ENCODE measurements around the gene CAPG. TPM values are rescaled to one million over a fixed set of nuclear protein-coding genes. Genes with fewer than 3 reads are reported as not detected.

CAPG gene
- 24.3 and 32.6 TPM in 2 replicates for total RNA-seq
- long read RNA-seq, transcript CAPG-204 (10 exons, 1,151 nt) = major isoform, 20 of 23 reads
- long read RNA-seq, partial matches to known transcripts = 2 of 23 reads
- long read RNA-seq, other reads (novel, unspliced or antisense) = 1 of 23 reads

- Mint-ChIP-seq H3K27ac (ENCODE audit: unreplicated experiment) (no peak within 1 kb of the TSS), H3K36me3 (ENCODE audit: low read depth) (no peaks in the 10 kb centered on the region), H3K4me1 (peaks cover 10% of the 10 kb centered on the region), H3K4me3 (no peak within 1 kb of the TSS), H3K27me3 (ENCODE audit: low read depth) (peaks cover 12% of the 10 kb centered on the region), H3K9me3 (no peaks in the 10 kb centered on the region)
- DNase-seq (ENCODE audit: low read depth, low spot score) = no peak
- TF ChIP-seq, protein P1, sequence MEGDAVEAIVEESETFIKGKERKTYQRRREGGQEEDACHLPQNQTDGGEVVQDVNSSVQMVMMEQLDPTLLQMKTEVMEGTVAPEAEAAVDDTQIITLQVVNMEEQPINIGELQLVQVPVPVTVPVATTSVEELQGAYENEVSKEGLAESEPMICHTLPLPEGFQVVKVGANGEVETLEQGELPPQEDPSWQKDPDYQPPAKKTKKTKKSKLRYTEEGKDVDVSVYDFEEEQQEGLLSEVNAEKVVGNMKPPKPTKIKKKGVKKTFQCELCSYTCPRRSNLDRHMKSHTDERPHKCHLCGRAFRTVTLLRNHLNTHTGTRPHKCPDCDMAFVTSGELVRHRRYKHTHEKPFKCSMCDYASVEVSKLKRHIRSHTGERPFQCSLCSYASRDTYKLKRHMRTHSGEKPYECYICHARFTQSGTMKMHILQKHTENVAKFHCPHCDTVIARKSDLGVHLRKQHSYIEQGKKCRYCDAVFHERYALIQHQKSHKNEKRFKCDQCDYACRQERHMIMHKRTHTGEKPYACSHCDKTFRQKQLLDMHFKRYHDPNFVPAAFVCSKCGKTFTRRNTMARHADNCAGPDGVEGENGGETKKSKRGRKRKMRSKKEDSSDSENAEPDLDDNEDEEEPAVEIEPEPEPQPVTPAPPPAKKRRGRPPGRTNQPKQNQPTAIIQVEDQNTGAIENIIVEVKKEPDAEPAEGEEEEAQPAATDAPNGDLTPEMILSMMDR (conservative IDR thresholded peaks at IDR 0.05) = no peak
These were observed at the start of gene CAPG for GRCh38 chr2:85409845-85410583. CAPG (minus strand) TSS chr2:85410366; CDS start chr2:85402145, 8,221 bp downstream.

DNA sequence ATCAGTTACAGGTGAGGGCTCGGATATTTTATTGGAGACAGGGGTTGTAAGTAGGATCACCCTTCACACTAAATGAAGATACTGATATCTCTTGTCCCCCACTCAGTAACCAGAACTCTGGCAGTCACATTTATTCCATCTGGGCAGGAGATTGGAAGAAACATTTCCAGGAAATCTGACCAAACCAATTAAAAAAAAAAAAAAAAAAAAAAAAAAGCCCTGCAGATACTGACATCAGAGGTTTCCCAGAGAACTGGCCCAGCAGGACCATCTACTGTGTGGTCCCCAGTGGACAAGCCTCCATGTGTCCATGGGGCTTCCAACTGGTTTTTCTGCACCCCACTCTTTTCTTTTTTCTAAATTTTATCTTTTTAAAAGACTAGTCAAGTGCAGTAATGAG, 49.6 kb upstream of the CAPG start:
- Mint-ChIP-seq H3K9me3 (peaks cover 3% of the 10 kb centered on the region), H3K4me3 (no peak overlapping the region), H3K27ac (ENCODE audit: unreplicated experiment) (no peak overlapping the region), H3K36me3 (ENCODE audit: low read depth) (no peaks in the 10 kb centered on the region), H3K27me3 (ENCODE audit: low read depth) (no peaks in the 10 kb centered on the region), H3K4me1 (no peaks in the 10 kb centered on the region)
- TF ChIP-seq, protein P1 (conservative IDR thresholded peaks at IDR 0.05) = no peak
- DNase-seq (ENCODE audit: low read depth, low spot score) = no peak

- Mint-ChIP-seq H3K27me3 (ENCODE audit: low read depth) (no peaks in the 10 kb centered on the region), H3K4me3 (no peak overlapping the region), H3K9me3 (peaks cover 3% of the 10 kb centered on the region), H3K27ac (ENCODE audit: unreplicated experiment) (no peak overlapping the region), H3K36me3 (ENCODE audit: low read depth) (no peaks in the 10 kb centered on the region), H3K4me1 (no peaks in the 10 kb centered on the region)
- TF ChIP-seq, protein P1 (conservative IDR thresholded peaks at IDR 0.05) = no peak
- DNase-seq (ENCODE audit: low read depth, low spot score) = no peak
These were observed 48.7 kb upstream of the CAPG start for GRCh38 chr2:85458601-85459563.

GRCh38 chr2:85457877-85458316, 47.7 kb upstream of the CAPG start:
- TF ChIP-seq, protein P1 (conservative IDR thresholded peaks at IDR 0.05) = no peak
- no peak overlapping the region for H3K4me3 Mint-ChIP-seq
- H3K27me3 Mint-ChIP-seq (ENCODE audit: low read depth) = no peaks in the 10 kb centered on the region
- H3K27ac Mint-ChIP-seq (ENCODE audit: unreplicated experiment) = no peak overlapping the region
- H3K4me1 Mint-ChIP-seq = no peaks in the 10 kb centered on the region
- peaks cover 3% of the 10 kb centered on the region for H3K9me3 Mint-ChIP-seq
- no peak for DNase-seq (ENCODE audit: low read depth, low spot score)
- no peaks in the 10 kb centered on the region for H3K36me3 Mint-ChIP-seq (ENCODE audit: low read depth)

DNA sequence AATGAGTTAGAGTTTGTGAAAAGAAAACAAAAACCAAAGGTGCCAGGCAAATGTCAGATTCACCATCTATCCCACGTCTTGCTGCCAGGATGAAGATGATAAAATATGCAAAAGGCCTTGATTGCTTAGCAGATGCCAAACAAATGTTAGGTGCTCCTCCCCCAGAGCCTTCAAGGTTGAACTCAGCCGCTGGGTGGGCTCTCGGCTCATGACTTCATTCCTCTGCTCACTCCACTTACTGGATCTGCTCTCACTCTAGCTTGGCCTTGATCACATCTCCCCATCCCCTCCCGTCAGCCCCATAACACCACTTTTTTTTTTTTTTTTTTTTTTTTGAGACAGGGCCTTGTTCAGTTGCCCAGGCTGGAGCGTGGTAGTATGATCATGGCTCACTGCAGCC, 46.9 kb upstream of the CAPG start:
- Mint-ChIP-seq H3K9me3 (peaks cover 3% of the 10 kb centered on the region), H3K27ac (ENCODE audit: unreplicated experiment) (no peak overlapping the region), H3K27me3 (ENCODE audit: low read depth) (no peaks in the 10 kb centered on the region), H3K4me1 (no peaks in the 10 kb centered on the region), H3K36me3 (ENCODE audit: low read depth) (no peaks in the 10 kb centered on the region), H3K4me3 (no peak overlapping the region)
- no peak for DNase-seq (ENCODE audit: low read depth, low spot score)
- TF ChIP-seq, protein P1 (conservative IDR thresholded peaks at IDR 0.05) = no peak
